ENCODE measurements around the gene ZFR. TPM values are rescaled to one million over a fixed set of nuclear protein-coding genes. Genes with fewer than 3 reads are reported as not detected.

Gene ZFR
- total RNA-seq, 3 donors from 2014 or later: 91.4 to 140 (median 108) TPM

- DNase-seq (ENCODE audit: low spot score in 2 of 2): no peak
- Histone ChIP-seq H3K9me3 (no peaks in the 10 kb centered on the region), H3K4me1 (no peaks in the 10 kb centered on the region), H3K27ac (no peak overlapping the region), H3K36me3 (peaks cover 10% of the 10 kb centered on the region), H3K4me3 (no peak overlapping the region), H3K27me3 (no peaks in the 10 kb centered on the region)
- intact Hi-C loops (cut with DNase I; ENCODE audit: low total_unique reads): no loop called here
- TF ChIP-seq CTCF (IDR thresholded peaks at IDR 0.05) (no peak), POLR2AphosphoS5 (IDR thresholded peaks at IDR 0.05) (no peak), POLR2A (IDR thresholded peaks at IDR 0.05) (no peak)
Observed at GRCh38 chr5:32383586-32383985, 61.0 kb downstream of the ZFR start.

- intact Hi-C loops (cut with DNase I; ENCODE audit: low total_unique reads): no loop called here
- Histone ChIP-seq H3K27me3 (no peaks in the 10 kb centered on the region), H3K4me3 (no peak overlapping the region), H3K36me3 (peaks cover 10% of the 10 kb centered on the region), H3K27ac (no peak overlapping the region), H3K9me3 (no peaks in the 10 kb centered on the region), H3K4me1 (no peaks in the 10 kb centered on the region)
- TF ChIP-seq POLR2AphosphoS5 (IDR thresholded peaks at IDR 0.05): no peak
- no peak for TF ChIP-seq POLR2A (IDR thresholded peaks at IDR 0.05)
- TF ChIP-seq CTCF (IDR thresholded peaks at IDR 0.05): no peak
- DNase-seq (ENCODE audit: low spot score in 2 of 2): no peak
Observed at GRCh38 chr5:32383065-32383464, 61.5 kb downstream of the ZFR start.

- DNase-seq (ENCODE audit: low spot score in 2 of 2): no peak
- no peak for TF ChIP-seq POLR2A (IDR thresholded peaks at IDR 0.05)
- no peak for TF ChIP-seq CTCF (IDR thresholded peaks at IDR 0.05)
- Histone ChIP-seq H3K27me3 (no peaks in the 10 kb centered on the region), H3K9me3 (no peaks in the 10 kb centered on the region), H3K27ac (no peak overlapping the region), H3K36me3 (peaks cover 10% of the 10 kb centered on the region), H3K4me3 (no peak overlapping the region), H3K4me1 (no peaks in the 10 kb centered on the region)
- intact Hi-C loops (cut with DNase I; ENCODE audit: low total_unique reads): no loop called here
Observed at GRCh38 chr5:32379421-32379820, 65.1 kb downstream of the ZFR start.

DNA sequence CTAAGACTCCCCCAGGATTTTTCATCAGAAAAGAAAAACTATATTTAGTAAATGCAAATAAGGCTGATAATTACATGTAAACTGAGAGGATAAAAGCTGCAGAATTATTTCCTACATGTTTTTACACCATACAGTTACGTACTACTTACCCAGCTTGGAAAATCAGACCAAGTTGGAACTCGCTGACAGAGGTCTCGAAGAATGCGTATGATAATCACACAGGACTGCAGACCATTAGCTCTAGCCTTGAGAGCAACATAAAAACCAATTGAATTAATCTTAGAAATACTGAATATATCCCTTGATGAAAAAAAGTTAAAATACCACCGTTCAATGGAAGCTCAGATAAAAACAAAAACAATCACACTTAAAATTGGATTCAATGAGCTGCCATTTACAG lies 65.6 kb downstream of the ZFR start:
- H3K36me3 ChIP-seq: peaks cover 10% of the 10 kb centered on the region
- TF ChIP-seq POLR2A (IDR thresholded peaks at IDR 0.05) (no peak), CTCF (IDR thresholded peaks at IDR 0.05) (no peak), POLR2AphosphoS5 (IDR thresholded peaks at IDR 0.05) (no peak)

GRCh38 chr5:32369542-32370155 lies 74.9 kb downstream of the ZFR start:
- Histone ChIP-seq H3K4me3 (no peak overlapping the region), H3K4me1 (no peaks in the 10 kb centered on the region), H3K27ac (no peak overlapping the region), H3K9me3 (no peaks in the 10 kb centered on the region), H3K36me3 (no peaks in the 10 kb centered on the region), H3K27me3 (no peaks in the 10 kb centered on the region)
- TF ChIP-seq POLR2A (IDR thresholded peaks at IDR 0.05): no peak
- no peak for TF ChIP-seq POLR2AphosphoS5 (IDR thresholded peaks at IDR 0.05)
- TF ChIP-seq CTCF (IDR thresholded peaks at IDR 0.05): no peak
- no peak for DNase-seq (ENCODE audit: low spot score in 2 of 2)
- intact Hi-C loops (cut with DNase I; ENCODE audit: low total_unique reads): no loop called here

More for the DNA sequence above, 65.6 kb downstream of the ZFR start:
- no peak for DNase-seq (ENCODE audit: low spot score in 2 of 2)
- H3K9me3 ChIP-seq: no peaks in the 10 kb centered on the region
- H3K4me3 ChIP-seq: no peak overlapping the region
- H3K4me1 ChIP-seq: no peaks in the 10 kb centered on the region
- no peaks in the 10 kb centered on the region for H3K27me3 ChIP-seq
- H3K27ac ChIP-seq: no peak overlapping the region
- intact Hi-C loops (cut with DNase I; ENCODE audit: low total_unique reads): no loop called here
